GM06990 (cell line): ENCODE measurements around the gene SMIM14.
"Not testable (repeated sequence)": the region's sequence is repeated elsewhere in the genome, so short reads cannot be mapped to it uniquely, and the experiment has no call there.

Experiments used
- DNase-seq: peaks from one replicate; pipeline ENCODE4 v3.0.0-alpha.2; 2011; ENCODE audit not compliant: insufficient read length; ENCODE audit errors: extremely low read depth
- H3K27me3 ChIP-seq: replicated peaks from 2 replicates; pipeline ENCODE4 v1.6.0; 2011; ENCODE audit warnings: low read length; ENCODE audit not compliant: control insufficient read depth, insufficient read depth
- H3K36me3 ChIP-seq: 2 replicates; pipeline ENCODE4 v1.5.1; 2011; ENCODE audit warnings: low read length; ENCODE audit not compliant: control insufficient read depth, insufficient read depth
- H3K4me3 ChIP-seq: replicated peaks from 2 replicates; pipeline ENCODE4 v1.5.1; 2011; ENCODE audit warnings: low read depth, mild to moderate bottlenecking, control low read depth, low read length
- CTCF ChIP-seq: IDR thresholded peaks from 2 replicates; pipeline ENCODE4 v1.5.1; 2011; ENCODE audit warnings: low read length, control low read depth, mild to moderate bottlenecking, inconsistent platforms; ENCODE audit not compliant: insufficient read depth, poor library complexity, severe bottlenecking

The SMIM14 gene

GRCh38 chr4:39617534-39617933, 21.1 kb downstream of the SMIM14 start:
- Histone ChIP-seq H3K4me3 (no peak overlapping the region), H3K27me3 (no peaks in the 10 kb centered on the region), H3K36me3 (no peaks in the 10 kb centered on the region)
- no peak for TF ChIP-seq CTCF
- DNase-seq, result no peak

- TF ChIP-seq CTCF, result no peak
- H3K27me3 ChIP-seq, result no peaks in the 10 kb centered on the region
- no peak for DNase-seq
- H3K4me3 ChIP-seq, result peak overlapping the region; percentile 2
- no peaks in the 10 kb centered on the region for H3K36me3 ChIP-seq
Observed at GRCh38 chr4:39616651-39617050, 22.0 kb downstream of the SMIM14 start.

GRCh38 chr4:39616112-39616511, 22.6 kb downstream of the SMIM14 start:
- H3K36me3 ChIP-seq, DNase-seq, H3K27me3 ChIP-seq: not testable (repeated sequence)
- H3K4me3 ChIP-seq, result peak overlapping the region; percentile 14

- Histone ChIP-seq H3K27me3 (no peaks in the 10 kb centered on the region), H3K36me3 (no peaks in the 10 kb centered on the region), H3K4me3 (peak overlapping the region; percentile 44)
- no peak for DNase-seq
- TF ChIP-seq CTCF, result no peak
Observed at GRCh38 chr4:39614487-39615162, 24.0 kb downstream of the SMIM14 start.

- Histone ChIP-seq H3K4me3 (no peak overlapping the region), H3K27me3 (no peaks in the 10 kb centered on the region), H3K36me3 (no peaks in the 10 kb centered on the region)
- no peak for TF ChIP-seq CTCF
- DNase-seq, result peak; percentile 68
Observed at GRCh38 chr4:39613093-39613656, 25.5 kb downstream of the SMIM14 start.

- Histone ChIP-seq H3K4me3 (peak overlapping the region; percentile 17), H3K27me3 (no peaks in the 10 kb centered on the region), H3K36me3 (no peaks in the 10 kb centered on the region)
- no peak for TF ChIP-seq CTCF
- peak; percentile 78 for DNase-seq
Observed at GRCh38 chr4:39609454-39609931, 29.2 kb downstream of the SMIM14 start.
